Suppressor macrophage treated with lipopolysaccharide for 1 hour (primary cell): ENCODE results near the gene HOXA1.

Experiments used
- DNase-seq, 3 donors: peaks; one replicate each; pipeline ENCODE4 v3.0.0-alpha.2; 2020 to 2022

HOXA1 gene

GRCh38 chr7:27116031-27116961 lies 20.5 kb upstream of the HOXA1 start:
- no peak for DNase-seq

GRCh38 chr7:27115221-27116026 lies 19.6 kb upstream of the HOXA1 start:
- no peak for DNase-seq

- no peak for DNase-seq
Observed at GRCh38 chr7:27114881-27115220, 19.1 kb upstream of the HOXA1 start.

- DNase-seq: no peak
Observed at GRCh38 chr7:27113991-27114769, 18.4 kb upstream of the HOXA1 start.

GRCh38 chr7:27112955-27113949 lies 17.5 kb upstream of the HOXA1 start:
- DNase-seq: no peak

GRCh38 chr7:27112361-27112760 lies 16.6 kb upstream of the HOXA1 start:
- no peak for DNase-seq

GRCh38 chr7:27111751-27112277 lies 16.0 kb upstream of the HOXA1 start:
- DNase-seq: no peak

GRCh38 chr7:27111042-27111750 lies 15.4 kb upstream of the HOXA1 start:
- no peak for DNase-seq

- no peak for DNase-seq
Observed at GRCh38 chr7:27110186-27111031, 14.6 kb upstream of the HOXA1 start.

- no peak for DNase-seq
Observed at GRCh38 chr7:27109466-27110185, 13.8 kb upstream of the HOXA1 start.

- no peak for DNase-seq
Observed at GRCh38 chr7:27108390-27109127, 12.8 kb upstream of the HOXA1 start.

GRCh38 chr7:27107391-27108381 lies 11.9 kb upstream of the HOXA1 start:
- no peak for DNase-seq

- no peak for DNase-seq
Observed at GRCh38 chr7:27106901-27107240, 11.1 kb upstream of the HOXA1 start.

- DNase-seq: no peak
Observed at GRCh38 chr7:27106181-27106900, 10.5 kb upstream of the HOXA1 start.

GRCh38 chr7:27105301-27106031 lies 9.7 kb upstream of the HOXA1 start:
- DNase-seq: no peak
